AG09319 (cell line): ENCODE measurements around the gene PPARD.

Experiments used
- DNase-seq: peaks from one replicate; pipeline ENCODE4 v3.0.0-alpha.2; 2010; ENCODE audit warnings: low read depth; ENCODE audit errors: extremely low read depth
- TF ChIP-seq, protein P1 (sequence below): IDR thresholded peaks from 2 replicates; pipeline ENCODE4 v1.5.1; 2011; ENCODE audit warnings: low read depth, mild to moderate bottlenecking, inconsistent platforms, low read length, moderate library complexity

PPARD gene

DNA sequence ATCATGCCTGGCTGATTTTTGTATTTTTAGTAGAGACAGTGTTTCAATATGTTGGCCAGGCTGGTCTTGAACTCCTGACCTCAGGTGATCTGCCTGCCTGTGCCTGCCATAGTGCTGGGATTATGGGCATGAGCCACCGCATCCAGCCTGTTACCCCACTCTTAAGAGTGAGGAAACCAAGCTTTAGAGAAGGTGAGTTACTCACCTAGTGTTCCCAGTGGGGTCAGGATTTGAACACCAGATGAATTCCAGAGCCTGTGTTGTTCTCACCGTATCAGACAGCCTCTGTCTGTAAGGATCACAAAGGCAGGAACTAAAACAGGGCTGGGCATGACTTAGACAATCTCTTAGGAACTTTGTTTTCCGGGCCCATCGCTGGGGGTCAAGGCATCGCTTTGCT, 100.3 kb downstream of the PPARD start:
- DNase-seq, result no peak
- TF ChIP-seq, protein P1, sequence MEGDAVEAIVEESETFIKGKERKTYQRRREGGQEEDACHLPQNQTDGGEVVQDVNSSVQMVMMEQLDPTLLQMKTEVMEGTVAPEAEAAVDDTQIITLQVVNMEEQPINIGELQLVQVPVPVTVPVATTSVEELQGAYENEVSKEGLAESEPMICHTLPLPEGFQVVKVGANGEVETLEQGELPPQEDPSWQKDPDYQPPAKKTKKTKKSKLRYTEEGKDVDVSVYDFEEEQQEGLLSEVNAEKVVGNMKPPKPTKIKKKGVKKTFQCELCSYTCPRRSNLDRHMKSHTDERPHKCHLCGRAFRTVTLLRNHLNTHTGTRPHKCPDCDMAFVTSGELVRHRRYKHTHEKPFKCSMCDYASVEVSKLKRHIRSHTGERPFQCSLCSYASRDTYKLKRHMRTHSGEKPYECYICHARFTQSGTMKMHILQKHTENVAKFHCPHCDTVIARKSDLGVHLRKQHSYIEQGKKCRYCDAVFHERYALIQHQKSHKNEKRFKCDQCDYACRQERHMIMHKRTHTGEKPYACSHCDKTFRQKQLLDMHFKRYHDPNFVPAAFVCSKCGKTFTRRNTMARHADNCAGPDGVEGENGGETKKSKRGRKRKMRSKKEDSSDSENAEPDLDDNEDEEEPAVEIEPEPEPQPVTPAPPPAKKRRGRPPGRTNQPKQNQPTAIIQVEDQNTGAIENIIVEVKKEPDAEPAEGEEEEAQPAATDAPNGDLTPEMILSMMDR, result no peak

DNA sequence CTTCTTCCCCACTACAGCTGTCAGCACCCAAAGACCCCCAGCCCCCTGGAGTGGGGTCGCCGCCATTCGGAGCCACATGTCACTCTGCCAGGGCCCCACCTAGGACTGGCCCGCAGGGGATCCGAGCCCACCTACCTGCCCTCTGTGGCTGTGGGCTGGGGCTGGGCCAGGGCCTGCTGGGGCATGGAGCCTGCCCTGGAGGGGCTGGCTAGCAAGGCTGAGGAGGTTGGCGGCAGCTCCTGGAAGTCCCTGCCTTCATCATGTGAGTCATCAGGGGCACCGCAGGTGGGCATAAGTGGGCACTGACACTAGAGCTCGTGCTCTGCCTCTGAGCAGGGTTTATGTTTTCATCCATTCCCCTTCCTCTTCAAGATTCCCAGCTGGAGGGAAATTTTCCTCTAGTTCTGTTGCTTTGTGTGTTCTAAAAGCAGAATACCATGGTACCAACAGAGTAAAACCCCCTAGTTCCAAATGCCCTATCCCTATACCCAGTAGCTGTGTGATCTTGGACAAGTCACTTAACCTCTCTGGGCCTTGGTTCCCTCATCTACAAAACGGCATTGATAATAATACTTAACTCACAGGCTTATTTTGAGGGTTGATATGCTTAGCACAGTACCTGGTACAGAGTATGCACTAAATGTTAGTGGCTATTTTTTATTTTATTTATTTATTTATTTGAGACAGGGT, 101.1 kb downstream of the PPARD start:
- DNase-seq, result no peak
- TF ChIP-seq, protein P1, result no peak

DNA sequence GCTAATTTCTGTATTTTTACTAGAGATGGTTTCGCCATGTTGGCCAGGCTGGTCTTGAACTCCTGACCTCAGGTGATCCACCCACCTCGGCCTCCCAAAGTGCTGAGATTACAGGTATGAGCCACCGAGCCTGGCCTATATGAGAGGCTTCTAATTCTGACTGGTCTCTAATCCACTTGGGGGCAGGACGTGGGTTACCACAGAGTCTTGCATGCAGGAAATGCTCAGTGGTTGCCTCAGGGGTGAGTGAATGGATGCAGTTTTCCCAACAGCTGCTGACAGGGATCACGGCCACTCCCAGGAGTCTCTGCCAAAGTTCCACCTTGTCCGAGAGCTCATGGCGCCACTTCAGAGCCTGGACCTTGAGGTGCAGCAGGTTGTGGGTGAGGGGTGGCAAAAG, 103.3 kb downstream of the PPARD start:
- TF ChIP-seq, protein P1, result no peak
- no peak for DNase-seq

DNA sequence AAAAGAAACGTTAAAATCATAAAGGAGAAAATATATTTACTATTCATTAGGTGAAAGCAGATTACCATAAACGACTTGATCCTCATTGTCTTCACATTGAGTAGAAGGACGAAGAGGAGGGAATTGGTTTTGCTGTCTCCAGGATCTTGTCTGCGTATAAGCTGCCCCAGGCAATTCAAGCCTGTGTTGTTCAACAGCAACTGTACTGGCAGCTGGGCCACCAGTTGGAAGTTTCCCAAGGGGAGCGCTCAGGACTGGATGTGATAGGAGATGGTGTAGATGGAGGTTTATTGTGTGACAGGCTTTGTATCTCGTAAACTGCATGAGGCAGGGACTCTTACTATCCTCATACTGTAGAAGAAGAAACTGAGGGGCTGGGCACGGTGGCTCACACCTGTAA, 105.8 kb downstream of the PPARD start:
- TF ChIP-seq, protein P1, result no peak
- no peak for DNase-seq

DNA sequence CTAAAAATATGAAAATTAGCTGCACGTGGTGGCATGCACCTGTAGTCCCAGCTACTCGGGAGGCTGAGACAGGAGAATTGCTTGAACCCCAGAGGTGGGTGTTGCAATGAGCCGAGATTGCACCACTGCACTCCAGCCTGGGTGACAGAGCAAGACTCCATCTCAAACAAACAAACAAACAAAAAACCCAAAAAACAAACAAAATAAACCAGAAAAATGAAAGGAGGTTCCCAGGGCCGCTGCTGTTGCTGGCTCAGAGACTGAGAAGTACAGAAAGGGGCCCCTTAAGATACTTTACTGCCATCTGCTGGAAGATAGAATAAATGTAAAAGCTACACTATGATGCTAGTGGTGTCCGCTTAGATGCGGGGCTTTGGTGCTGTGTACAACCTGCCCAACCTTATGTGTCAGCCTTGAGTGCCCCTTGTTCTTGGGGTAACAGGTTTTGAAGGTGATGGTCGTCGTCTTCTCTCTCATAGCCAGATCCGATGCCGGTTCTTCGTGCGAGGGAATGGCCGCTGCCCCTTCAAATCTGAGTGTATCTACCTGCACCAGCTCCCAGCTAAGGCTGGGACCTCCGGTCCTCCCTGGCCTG, 107.0 kb downstream of the PPARD start:
- TF ChIP-seq, protein P1, result peak; percentile 60
- peak; percentile 45 for DNase-seq

DNA sequence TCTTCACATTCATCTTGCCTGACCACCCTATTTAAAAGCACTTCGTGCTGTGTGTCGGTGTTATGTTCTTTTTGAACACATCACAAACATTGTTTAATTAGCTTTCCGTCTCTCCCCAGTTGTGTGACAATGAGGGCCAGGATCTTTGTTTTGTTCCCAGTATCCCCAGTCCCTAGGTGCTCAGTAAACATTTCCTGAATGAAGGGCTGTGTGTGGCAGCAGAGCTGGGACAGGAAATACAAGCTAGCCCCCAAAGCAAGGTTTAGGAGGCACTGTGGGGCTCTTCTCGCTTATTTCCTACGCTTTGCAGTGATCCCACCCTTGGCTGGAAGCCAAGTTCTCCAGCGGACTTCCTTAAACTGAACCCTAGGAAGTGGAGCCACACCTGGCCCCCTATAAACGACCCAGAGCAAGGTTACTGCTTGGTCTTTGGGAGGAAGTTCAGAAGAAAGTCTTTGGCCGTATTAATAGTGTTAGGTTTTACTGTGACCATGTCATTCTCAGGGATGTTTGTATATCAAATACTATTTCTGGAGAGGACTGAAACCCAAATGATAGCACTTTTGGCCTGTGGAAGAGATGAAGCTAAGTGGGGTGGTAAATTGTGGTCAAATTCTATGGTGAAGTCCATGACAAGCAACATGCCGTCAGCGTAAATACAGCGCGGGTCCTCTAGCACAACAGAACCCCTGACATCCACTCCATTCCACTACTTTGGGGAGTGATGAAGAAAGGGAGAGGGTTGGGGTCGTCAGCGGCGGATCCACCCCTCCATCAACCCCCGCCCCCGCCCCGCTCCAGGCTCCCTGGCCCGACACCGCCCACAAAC, 109.2 kb downstream of the PPARD start:
- no peak for DNase-seq
- TF ChIP-seq, protein P1, result no peak
